Activated CD4-positive, alpha-beta T cell treated with anti-CD3 and anti-CD28 coated beads for 48 hours (primary cell): ENCODE results near the gene ODAD4.
A peak's percentile ranks its signal among the peaks of the same experiment; 100 is the strongest.

ENCODE experiments used
- DNase-seq: peaks from one replicate; pipeline ENCODE4 v3.0.0-alpha.2; 2020

ODAD4 gene

DNA sequence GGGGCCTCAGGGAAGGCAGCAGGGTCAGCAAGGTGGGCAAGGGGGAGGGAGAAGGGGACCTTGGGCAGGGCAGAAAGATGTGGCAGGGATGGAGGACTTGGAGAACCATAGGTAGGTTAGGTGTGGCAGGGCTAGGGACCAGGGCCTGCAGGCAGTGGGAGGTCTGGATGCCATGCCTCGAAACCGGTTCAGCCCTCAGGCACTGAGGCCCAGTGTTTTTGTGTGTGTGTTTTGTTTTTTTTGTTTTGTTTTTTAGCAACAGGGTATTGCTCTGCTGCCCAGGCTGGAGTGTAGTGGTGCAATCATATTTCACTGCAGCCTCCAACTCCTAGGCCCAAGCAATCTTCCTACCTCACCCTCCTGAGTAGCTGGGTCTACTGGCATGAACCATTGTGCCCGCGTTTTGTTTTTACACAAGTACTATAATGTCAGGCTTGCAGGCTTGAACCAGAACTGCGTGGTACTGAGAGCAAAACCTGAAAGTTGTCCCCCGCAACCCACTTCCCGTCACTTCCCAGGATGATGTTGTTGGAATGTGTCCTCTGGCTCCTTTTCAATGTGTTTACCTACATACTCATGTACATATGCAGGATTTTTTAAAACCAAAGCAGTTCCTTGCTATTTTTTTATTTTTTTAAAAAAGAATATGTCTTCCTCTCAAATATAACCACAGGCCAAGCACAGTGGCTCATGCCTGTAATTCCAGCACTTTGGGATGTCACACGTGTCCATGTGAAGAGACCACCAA is 12.4 kb downstream of the ODAD4 start:
- DNase-seq = no peak

DNA sequence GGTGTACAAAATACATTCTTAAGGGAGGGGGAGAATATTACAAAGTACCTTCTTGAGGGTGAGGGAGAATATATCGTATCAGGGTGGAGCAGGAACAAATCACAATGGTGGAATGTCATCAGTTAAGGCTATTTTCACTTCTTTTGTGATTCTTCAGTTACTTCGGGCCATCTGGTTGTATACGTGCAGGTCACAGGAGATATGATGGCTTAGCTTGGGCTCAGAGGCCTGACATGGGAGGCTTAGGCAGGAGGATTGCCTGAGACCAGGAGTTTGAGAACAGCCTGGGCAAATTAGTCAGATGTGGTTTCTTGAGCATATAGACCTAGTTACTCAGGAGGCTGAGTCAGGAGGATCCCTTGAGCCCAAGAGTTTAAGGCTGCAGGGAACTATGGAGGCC is 13.1 kb downstream of the ODAD4 start:
- DNase-seq = no peak

DNA sequence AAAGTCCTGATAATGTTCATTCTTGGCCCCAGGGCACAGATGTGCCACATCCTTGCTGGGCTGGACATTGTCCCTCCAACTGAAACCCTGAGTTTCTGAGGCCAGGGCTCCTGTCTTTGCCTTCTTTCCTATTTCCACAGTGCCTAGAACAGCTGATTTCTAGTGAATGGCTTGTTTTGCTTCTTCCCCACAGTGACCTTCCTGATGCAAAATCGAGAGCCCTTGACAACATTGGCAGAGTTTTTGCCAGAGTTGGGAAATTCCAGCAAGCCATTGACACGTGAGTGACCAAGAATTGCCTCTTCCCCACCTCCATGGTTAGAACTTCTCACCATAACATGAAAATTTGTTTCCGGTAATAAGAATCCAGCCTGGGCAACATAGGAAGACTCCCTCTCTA is 14.5 kb downstream of the ODAD4 start:
- DNase-seq = no peak

DNA sequence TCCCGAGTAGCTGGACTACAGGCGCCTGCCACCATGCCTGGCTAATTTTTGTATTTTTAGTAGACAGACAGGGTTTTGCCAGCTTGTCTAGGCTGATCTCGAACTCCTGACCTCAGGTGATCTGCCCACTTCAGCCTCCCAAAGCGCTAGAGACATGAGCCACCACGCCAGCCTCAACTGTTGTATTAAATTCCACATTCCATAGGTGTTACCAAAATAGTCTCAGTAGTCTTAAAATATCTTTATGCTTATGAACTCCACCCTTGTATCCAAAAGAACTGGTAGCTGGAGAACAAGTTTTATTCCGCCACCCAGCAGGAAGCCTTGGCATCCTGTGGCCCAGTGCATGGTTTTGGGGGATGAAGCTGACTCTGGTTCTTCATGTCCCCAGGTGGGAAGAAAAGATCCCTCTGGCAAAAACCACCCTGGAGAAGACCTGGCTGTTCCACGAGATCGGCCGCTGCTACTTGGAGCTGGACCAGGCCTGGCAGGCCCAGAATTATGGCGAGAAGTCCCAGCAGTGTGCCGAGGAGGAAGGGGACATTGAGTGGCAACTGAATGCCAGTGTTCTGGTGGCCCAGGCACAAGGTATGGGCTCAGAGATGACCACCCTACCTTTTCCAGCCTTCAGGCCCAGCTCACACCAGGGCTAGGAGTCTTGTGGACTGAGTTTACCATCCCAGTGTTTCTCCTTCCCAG is 18.5 kb downstream of the ODAD4 start:
- no peak for DNase-seq

DNA sequence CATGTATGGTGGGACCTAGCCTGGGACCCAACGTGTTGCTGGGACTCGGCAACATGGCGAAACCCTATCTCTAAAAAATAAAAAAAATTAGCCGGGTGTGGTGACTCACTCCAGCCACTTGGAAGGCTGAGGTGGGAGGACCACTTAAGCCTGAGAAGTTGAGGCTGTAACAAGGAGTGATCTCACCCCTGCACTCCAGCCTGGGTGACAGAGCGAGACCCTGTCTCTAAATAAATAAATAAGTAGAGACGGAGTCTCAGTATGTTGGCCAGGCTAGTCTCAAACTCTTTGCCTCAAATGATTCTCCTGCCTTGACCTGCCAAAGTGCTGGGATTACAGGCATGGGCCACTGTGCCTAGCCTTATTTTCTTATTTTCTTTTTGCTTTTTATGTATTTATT is 26.1 kb downstream of the ODAD4 start:
- DNase-seq = no peak

DNA sequence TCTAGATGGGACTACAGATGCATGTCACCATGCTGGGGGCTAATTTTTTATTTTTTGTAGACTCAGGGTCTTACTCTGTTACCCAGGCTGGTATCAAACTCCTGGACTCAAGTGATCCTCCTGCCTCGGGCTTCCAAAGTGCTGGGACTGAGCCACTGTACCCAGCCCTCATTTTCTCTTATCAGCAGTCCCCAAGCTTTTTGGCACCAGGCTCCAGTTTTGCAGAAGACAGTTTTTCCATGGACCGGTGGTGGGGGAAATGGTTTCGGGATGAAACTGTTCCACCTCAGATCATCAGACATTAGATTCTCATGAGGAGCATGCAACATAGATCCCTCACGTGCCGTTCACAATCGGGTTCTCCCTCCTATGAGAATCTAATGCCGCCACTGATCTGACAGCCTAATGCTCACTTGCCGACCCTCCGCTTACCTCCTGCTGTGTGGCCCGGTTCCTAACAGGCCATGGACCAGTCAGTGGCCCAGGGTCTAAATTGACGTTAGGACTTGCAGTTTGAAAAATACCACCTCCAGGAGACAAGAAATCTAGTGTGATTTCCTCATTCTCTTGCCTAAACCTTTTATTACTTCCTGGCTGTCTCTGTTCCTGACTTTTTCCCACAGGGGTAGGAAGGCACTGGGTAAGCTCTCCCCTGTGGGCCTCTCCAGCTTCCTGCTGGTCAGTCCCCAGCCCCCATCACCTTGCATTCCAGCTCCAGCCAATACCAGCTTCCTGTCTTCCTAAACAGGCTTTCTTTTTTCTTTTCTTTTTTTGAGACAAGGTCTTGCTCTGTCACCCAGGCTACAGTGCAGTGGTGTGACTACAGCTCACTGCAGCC is 26.8 kb downstream of the ODAD4 start:
- no peak for DNase-seq

DNA sequence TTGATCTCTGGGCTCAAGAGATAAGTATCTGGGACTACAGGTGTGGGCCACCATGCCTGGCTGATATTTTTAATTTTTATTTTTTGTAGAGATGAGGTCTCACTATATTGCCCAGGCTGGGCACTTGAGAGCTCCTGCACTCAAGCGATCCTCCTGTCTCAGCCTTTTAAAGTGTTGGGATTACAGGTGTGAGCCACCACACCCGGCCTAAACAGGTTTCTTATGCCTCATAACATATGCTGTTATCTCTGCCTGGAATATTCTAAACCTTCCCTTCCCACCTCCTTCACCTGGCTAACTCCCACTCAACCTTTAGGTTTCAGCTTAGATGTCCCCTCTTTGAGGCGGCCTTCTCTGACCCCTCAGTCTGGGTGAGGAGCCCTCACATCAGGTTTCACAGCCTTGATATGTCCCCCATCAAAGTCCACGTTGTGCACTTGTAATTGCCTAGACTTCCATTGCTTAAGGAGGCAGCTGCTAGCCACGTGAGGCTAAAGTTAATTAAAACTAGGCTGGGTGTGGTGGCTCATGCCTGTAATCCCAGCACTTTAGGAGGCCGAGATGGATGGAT is 27.5 kb downstream of the ODAD4 start:
- DNase-seq = no peak

DNA sequence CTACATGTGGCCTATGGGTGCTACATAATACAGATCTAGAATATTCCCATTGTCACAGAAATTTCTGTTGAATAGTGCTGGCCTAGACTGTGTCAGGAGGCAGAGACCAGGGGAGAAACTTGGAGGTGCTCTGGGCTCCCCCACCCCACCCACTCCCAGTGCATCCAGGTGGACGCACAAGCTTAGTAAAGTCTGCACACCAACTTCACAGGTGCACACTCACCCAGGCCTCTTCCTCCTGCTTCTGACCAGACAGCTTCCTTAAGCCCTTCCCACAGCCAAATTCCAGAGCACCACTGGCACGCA is 28.6 kb downstream of the ODAD4 start:
- DNase-seq = no peak

DNA sequence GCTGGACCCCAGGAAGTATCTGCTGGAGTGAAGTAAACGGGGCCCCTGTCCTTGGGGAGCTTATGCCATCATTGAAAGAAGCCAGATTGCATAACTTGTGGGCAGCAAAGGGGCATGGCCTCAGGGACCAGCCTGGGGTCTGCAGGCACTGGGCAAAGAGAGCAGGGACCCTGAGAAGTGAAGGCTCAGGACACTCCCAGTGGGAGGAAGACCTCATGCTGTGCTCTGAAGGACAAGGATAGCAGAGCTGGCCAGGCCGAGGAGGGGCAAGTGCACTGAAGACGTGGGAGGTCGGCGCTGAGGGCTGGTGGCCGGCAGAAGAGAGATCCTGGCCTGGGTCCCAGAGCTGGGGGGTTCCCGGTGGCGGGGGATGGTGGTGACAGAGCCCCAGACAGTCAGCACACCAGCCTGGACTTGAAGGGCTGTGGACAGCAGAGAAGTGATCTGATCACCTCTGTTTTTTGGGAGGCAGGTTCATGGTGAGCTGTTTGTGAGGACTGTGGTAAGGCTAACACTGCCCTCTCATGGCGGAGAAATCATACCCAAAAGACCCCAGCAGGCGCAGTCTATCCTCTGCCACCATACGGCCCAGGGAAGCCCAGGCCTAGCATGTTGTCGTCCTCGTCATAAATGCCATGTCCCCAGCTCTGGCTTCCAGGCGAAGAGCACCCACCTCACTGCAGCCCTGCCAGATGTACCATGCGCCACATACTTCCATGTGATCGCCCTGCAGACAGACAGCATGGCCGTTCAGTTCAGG is 29.1 kb downstream of the ODAD4 start:
- DNase-seq = no peak

DNA sequence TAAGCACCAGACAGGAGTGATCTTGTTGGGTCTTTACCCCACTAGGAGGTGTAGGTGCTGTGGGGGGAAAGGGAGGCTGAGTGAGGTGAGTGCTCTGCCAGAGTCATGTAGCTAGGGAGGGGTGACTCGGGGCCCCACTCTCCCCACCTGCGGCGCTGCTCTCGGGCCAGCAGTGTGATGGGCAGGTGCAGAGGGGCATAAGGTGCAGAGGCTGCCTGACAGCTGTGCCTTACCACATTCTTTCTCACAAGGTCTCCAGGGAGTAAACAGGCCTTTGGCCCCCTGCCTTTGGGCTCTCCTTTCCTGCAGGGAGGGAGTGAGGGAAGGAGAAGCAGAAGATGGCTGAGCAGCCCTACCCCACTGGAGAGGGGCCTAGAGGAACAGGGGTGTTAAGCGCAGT is 31.7 kb downstream of the ODAD4 start:
- no peak for DNase-seq

DNA sequence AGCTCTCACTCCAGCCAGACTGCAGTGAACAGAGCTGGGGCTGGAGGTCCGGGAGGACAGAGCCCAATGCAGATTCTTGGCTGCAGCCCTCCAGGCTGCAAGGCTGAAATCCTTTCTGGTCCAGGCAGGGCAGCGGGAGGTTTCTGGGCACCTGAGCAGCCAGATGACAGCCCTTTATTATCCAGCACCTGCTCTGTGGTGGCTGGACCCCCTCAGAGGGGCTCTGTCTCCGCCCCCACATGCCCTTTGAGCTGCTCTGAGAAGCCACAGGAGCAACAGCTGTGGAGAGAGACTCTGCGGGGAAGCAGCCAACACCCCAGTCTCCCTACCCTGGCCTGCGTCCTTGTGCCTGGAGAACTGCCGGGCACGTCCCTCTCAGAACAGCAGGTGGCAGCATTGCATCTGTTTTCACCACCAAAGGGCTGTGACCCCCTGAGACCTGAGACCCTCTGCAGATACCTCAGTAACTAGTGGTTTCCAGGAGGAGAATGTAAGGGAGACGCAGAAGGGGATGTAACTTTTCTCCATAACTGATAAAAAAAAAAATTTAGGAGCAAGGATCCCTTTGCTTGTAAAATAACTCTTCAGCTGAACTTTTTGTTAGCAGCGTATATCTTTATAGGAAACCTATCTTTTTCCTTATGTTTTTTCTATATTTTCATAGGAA is 32.5 kb downstream of the ODAD4 start:
- peak; percentile 81 for DNase-seq

DNA sequence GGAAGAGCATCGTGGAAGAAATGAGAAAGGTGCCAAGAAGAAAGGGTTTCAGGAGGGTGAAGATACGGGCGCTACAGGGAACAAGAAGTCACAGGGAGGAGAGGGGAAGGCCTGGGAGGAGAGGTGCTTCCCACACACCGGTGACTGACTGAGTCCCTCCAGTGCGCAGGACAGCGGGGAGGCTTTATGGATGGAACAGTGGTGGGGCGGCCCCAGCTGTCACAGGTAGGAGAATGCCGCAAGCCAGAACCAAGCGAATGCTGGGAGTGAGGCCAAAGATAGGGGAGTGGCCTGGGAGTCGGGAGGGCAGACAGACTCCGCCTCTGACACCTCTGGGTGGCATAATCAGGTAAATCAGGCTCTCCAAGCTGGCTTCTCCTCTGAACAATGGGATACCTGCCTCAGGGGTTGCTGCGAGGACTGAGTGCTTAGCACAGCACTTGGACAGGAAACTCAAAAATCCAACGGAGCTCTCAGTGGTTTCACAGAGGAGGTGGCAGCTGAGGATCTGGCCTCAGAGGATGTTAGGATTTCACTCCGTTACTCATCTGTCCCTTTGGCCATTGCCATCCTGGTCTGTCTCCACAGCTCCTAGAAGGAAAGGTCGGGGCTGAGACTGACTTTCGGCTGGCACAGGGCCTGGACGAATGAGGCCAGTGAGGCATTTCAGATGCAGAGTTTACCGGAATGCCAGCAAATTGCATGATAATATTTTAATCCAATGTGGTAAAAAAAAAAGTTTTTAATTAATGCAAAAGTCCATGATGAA is 35.5 kb downstream of the ODAD4 start:
- DNase-seq = peak; percentile 83

DNA sequence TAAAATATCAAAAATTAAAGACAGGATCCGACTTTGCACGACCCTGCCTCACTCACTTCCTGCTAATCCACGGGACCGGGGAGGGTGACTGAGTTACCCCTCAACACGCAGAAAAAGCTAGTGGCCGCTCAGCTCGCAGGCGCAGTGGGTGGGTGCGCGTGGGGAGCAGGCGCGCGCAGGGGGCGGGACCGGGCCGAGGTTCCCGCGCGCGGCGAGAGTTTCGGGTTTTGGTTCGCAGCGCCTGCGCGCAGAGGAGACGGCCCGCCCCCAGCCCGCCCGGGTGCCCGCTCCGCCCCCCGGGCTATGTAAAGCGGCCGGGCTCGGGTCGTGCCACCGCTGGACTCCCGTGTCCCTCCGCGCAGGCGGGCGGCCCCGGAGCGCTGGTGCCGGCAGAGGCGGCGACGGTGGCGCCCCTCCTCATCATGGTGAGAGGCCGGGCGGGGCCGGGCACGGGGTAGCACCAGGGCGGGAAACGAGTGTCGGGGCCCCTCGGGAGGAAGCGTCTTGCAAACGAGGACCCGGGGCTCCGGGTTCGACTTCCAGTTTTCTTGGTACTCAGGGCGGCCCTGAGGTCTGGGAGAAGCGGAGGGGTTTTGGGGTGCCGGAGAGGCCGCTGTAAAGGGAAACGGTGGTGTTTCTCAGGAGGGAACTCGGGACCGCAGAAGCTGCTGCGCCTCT is 36.2 kb downstream of the ODAD4 start, which contains the start of gene CNP:
Gene CNP, plus strand, starts transcription at position 333 of the 678 bp plus-strand sequence. Its CDS starts 90 bp downstream, at position 423.
- DNase-seq = peak; percentile 93

DNA sequence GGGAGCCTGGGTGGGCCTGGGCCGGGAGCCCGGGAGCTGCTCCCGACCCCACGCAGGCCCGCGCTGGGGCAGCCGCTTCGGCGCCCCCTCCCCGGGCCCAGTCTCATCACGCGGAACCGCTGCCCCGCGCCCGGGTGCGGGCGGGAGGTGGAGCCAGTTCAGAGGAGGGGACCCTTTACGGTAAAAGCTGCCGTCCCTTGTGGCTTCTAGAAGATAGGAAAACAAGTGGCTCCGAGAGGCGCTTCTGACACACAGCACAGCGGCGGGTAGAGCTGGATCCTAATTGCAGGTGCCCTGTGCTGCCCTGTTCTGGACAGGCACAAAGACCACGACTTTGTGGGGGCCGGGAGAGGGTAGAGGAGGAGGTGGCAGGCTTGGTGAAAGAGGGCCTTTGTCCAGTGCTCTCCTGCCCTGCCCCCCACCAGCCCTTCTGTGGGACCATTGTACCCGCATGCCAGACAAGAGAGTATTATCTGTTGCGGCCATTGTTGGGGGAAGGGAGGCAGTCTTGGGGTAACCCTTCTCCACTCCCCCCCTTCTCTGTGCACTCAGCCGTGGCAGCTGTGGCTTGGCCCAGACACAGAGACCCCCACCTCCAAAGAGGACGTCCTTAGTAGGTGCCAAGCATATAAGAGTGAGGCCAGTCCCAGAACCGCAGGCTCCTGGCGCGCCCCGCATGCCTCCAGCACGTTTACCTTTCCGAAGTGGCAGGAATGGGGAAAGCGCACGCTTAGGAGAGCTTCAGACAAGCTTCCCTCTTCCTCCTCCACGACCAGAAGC is 36.9 kb downstream of the ODAD4 start:
- DNase-seq = peak; percentile 62

DNA sequence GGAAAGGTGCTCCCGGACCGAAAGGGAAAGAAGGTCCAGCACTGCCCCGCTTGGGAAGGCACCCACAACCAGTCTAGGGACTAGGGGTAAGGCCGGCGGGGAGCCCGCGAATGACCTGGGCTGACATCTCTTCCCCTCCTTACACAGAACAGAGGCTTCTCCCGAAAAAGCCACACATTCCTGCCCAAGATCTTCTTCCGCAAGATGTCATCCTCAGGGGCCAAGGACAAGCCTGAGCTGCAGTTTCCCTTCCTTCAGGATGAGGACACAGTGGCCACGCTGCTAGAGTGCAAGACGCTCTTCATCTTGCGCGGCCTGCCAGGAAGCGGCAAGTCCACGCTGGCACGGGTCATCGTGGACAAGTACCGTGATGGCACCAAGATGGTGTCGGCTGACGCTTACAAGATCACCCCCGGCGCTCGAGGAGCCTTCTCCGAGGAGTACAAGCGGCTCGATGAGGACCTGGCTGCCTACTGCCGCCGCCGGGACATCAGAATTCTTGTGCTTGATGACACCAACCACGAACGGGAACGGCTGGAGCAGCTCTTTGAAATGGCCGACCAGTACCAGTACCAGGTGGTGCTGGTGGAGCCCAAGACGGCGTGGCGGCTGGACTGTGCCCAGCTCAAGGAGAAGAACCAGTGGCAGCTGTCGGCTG is 37.6 kb downstream of the ODAD4 start:
- DNase-seq = no peak

DNA sequence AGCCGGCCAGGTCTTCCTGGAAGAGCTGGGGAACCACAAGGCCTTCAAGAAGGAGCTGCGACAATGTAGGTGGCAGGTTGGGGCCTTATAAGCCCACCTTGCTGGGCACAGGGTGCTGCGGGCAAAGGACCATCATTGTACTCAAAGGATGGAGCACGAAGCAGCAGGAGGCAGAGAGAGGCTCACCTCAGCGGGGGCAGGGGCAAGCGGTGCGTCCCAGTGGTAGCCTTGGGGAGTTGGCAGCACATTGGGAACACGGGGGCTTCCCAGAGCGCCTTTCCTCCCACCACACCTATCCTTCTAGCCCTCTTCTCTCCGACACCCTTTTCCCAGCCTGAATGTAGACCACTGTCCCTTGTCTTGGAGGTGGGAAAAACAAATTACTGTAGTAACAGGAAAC is 38.3 kb downstream of the ODAD4 start:
- DNase-seq = no peak

DNA sequence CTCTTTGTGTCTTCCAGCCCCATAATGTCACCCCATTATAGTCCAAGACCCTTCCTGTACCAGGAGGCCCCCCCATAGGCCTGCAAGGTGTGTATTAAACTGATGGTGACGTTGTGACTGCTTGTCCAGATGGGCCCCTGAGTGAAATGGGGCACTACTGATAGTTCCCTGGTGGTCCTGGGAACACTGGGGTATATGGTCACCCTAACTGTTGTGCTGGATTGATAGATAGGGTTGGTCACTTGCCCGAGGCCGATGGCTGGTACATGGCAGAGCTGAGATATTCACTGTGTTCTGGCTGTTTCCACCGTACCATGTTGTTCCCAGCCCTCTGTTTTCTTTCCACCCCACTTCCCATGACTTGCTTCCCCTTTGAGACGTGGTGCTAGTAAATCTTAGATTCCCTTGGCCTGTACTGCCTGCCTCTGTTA is 40.5 kb downstream of the ODAD4 start:
- DNase-seq = no peak

DNA sequence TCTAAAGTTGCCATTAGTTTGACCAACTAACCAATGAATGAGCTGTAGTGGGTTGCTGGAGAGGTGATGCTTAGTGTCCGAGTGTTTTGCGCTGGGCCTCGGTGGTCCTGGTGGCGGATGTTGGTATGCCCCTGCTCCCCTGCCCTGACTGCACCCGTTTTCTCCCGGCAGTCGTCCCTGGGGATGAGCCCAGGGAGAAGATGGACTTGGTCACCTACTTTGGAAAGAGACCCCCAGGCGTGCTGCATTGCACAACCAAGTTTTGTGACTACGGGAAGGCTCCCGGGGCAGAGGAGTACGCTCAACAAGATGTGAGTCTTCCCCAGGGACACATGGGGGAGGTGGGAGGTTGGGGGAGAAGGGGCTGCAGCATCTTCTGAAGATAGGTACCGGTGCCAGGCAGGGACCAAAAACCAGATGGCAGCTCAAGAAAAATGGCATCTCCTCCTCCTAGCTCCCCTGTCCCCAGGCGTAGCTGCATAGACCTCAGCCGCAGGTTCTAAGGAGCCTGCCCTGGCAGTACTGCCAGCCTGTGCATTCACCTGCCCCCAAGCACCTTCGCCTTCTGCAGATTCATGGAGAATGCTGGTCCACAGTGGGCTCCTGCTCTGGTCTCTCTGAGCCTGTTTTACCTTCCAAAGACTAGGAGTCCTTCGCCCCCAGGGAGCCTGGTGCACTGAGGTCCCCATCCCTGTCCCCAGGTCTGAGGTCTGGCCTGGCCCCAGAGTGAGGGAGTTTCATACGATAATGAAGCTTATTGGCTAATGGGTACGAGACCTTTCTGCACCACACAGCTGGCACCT is 41.5 kb downstream of the ODAD4 start:
- DNase-seq = no peak
